Esophagus muscularis mucosa (tissue), 4 donors: Measurements from ENCODE around the gene RBMS1. TPM values are rescaled to one million over a fixed set of nuclear protein-coding genes. Genes with fewer than 3 reads are reported as not detected.
A peak's percentile ranks its signal among the peaks of the same experiment; 100 is the strongest.

Experiments used
- DNase-seq: peaks from one replicate; pipeline ENCODE4 v3.0.0-alpha.2; 2017; ENCODE audit errors: extremely low spot score
- H3K27ac ChIP-seq, 4 donors: fragments of 200-600 bp; sonication (generic); replicated peaks in 1 of 4; 1 replicate in 3 of 4; 2 replicates in 1 of 4; pipeline ENCODE4 v1.5.1; 2016 to 2019; ENCODE audit warnings: mild to moderate bottlenecking in 1 of 4
- H3K27me3 ChIP-seq, 4 donors: fragments of 200-600 bp; sonication (generic); one replicate each; pipeline versions ENCODE4 v1.5.1 to v1.6.0; 2016 to 2019
- H3K36me3 ChIP-seq, 4 donors: fragments of 200-600 bp; sonication (generic); one replicate each; pipeline ENCODE4 v1.5.1; 2016 to 2019
- H3K4me1 ChIP-seq, 4 donors: fragments of 200-600 bp; sonication (generic); one replicate each; pipeline ENCODE4 v1.5.1; 2016 to 2019
- H3K4me3 ChIP-seq, 4 donors: fragments of 200-600 bp; sonication (generic); 1 replicate in 2 of 4; 2 replicates in 2 of 4; pipeline ENCODE4 v1.5.1; 2016 to 2019; ENCODE audit warnings: mild to moderate bottlenecking in 4 of 4, moderate library complexity in 1 of 4
- H3K9me3 ChIP-seq, 4 donors: fragments of 200-600 bp; sonication (generic); 1 replicate in 3 of 4; 2 replicates in 1 of 4; pipeline ENCODE4 v1.5.1; 2016 to 2019
- EP300 ChIP-seq: sonication (generic); formaldehyde crosslinking; IDR thresholded peaks from one replicate; pipeline ENCODE4 v1.6.1; 2017; ENCODE audit warnings: antibody characterized with exemption
- POLR2A ChIP-seq: fragments of 450-650 bp; IDR thresholded peaks from one replicate; pipeline ENCODE4 v1.6.1; 2017; ENCODE audit warnings: antibody characterized with exemption, moderate library complexity, mild to moderate bottlenecking, low read depth
- POLR2AphosphoS5 ChIP-seq, 2 donors: sonication (generic); formaldehyde crosslinking; IDR thresholded peaks; one replicate each; pipeline ENCODE4 v1.6.1; 2017; ENCODE audit warnings: antibody characterized with exemption in 2 of 2
- WGBS: methylation state at CpG from one replicate; pipeline ENCODE4 v1.1.5; 2018; 5-methylcytosine and 5-hydroxymethylcytosine counted together
- intact Hi-C: fragments of 100-400 bp; cut with DNase I; formaldehyde crosslinking; loops from one replicate; pipeline ENCODE4 v1.15.1; 2023
- total RNA-seq, 4 donors: library from RNA; depleted of rRNA; stranded (reverse); fragments of >200 nt; gene quantifications; one replicate each; pipeline versions ENCODE4 v1.1.0 to v1.2.1, GENCODE V29; 2016
- TF ChIP-seq, protein P1 (sequence below), 3 experiments: fragments of 200-600 bp in 2 of 3; fragments of 450-650 bp in 1 of 3; sonication (generic) in 2 of 3; IDR thresholded peaks; one replicate each; pipeline ENCODE4 v1.5.1; 2017 to 2019; ENCODE audit warnings: antibody characterized with exemption in 3 of 3, mild to moderate bottlenecking in 2 of 3, moderate library complexity in 1 of 3

RBMS1 gene
- total RNA-seq, 4 donors from 2014 or later, result 86.8 to 116 (median 93.1) TPM

DNA sequence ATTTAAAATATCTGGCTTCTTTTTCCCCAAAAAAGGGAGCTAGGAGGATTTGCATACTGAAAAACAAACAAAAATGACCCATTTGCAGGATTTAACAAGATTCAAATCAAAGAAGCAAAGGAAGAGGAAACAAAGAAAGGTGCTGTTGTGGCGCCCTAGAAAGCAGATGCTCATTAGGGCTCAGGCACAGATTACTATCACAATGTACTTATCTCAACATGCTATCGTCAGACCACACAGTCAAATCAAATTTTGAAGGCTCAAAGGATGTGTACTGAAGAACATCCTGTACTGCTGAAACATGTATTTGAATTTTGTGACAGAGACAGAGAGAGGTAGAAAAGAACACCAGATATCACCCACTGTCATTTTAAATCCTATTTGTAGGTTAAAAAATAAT lies 10.9 kb downstream of the RBMS1 start:
- no peaks in the 10 kb centered on the region for H3K36me3 ChIP-seq
- no peak overlapping the region for H3K4me3 ChIP-seq
- 52% methylated on average over 2 of the region's 2 CpGs for WGBS
- peaks cover 59 to 87% (median 83%) of the 10 kb centered on the region in 4 donors for H3K4me1 ChIP-seq
- no peaks in the 10 kb centered on the region for H3K27me3 ChIP-seq
- intact Hi-C loops, result no loop called here
- H3K27ac ChIP-seq, result peak overlapping the region; percentile 0 to 75 (median 32)
- peak in 1 of 2 donors; percentile 48 for TF ChIP-seq POLR2AphosphoS5 (IDR thresholded peaks at IDR 0.05)
- TF ChIP-seq, protein P1, sequence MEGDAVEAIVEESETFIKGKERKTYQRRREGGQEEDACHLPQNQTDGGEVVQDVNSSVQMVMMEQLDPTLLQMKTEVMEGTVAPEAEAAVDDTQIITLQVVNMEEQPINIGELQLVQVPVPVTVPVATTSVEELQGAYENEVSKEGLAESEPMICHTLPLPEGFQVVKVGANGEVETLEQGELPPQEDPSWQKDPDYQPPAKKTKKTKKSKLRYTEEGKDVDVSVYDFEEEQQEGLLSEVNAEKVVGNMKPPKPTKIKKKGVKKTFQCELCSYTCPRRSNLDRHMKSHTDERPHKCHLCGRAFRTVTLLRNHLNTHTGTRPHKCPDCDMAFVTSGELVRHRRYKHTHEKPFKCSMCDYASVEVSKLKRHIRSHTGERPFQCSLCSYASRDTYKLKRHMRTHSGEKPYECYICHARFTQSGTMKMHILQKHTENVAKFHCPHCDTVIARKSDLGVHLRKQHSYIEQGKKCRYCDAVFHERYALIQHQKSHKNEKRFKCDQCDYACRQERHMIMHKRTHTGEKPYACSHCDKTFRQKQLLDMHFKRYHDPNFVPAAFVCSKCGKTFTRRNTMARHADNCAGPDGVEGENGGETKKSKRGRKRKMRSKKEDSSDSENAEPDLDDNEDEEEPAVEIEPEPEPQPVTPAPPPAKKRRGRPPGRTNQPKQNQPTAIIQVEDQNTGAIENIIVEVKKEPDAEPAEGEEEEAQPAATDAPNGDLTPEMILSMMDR (IDR thresholded peaks at IDR 0.05), result no peak
- DNase-seq, result no peak
- H3K9me3 ChIP-seq, result no peaks in the 10 kb centered on the region

DNA sequence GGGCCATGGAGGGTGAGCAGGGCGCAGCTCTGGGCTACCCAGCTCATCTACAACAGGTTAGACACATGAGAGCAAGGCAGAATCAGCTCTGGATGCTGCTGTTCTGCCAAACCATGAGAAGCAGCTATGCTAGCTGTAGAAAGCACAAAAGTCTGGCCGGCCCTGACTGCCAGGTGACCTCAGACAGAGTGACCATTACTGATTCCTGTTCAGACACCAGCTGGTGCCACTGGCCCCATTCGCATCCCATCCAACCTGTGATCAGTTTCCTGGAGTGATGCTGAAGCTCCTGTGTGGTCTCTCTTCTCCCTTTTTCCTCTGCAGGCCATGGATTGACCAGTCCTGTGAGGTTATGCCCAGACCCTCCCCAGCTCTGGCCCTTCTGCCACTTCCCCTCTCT lies 14.3 kb downstream of the RBMS1 start:
- intact Hi-C loops, result no loop called here
- Histone ChIP-seq H3K4me3 (no peak overlapping the region), H3K9me3 (no peaks in the 10 kb centered on the region), H3K4me1 (peaks cover 42 to 80% (median 71%) of the 10 kb centered on the region in 4 donors), H3K36me3 (no peaks in the 10 kb centered on the region), H3K27ac (peak overlapping the region in 1 of 4 donors; percentile 6), H3K27me3 (no peaks in the 10 kb centered on the region)
- no peak for DNase-seq
- no peak for TF ChIP-seq EP300
- TF ChIP-seq, protein P1 (IDR thresholded peaks at IDR 0.05), result no peak
- TF ChIP-seq POLR2A, result no peak
- no peak for TF ChIP-seq POLR2AphosphoS5 (IDR thresholded peaks at IDR 0.05)
- WGBS, result 97% methylated on average over 3 of the region's 3 CpGs

DNA sequence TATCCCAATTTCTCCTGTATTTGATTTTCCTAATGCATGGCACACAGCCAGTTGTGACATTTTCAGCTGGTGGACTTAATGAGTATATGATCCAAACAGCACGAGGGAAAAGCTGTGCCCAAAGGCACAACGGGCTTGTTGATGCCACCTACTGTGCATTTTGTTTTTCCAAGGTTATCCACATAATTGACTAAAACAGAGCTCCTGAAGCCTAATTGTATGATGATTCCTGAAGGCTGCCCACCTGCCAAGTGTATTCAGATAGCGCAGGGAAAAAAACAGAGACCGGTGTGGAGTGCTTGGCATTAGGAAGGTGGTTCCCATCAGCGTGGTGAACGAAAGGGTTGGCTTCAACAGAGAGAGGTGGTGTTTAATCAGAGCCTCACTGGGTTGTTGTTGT lies 14.9 kb downstream of the RBMS1 start:
- no peaks in the 10 kb centered on the region for H3K36me3 ChIP-seq
- TF ChIP-seq POLR2AphosphoS5 (IDR thresholded peaks at IDR 0.05) (no peak), EP300 (no peak), POLR2A (no peak)
- TF ChIP-seq, protein P1 (IDR thresholded peaks at IDR 0.05), result no peak
- H3K9me3 ChIP-seq, result no peaks in the 10 kb centered on the region
- no peaks in the 10 kb centered on the region for H3K27me3 ChIP-seq
- H3K4me3 ChIP-seq, result no peak overlapping the region
- intact Hi-C loops, result no loop called here
- no peak overlapping the region for H3K27ac ChIP-seq
- 91% methylated on average over 6 of the region's 6 CpGs for WGBS
- H3K4me1 ChIP-seq, result peaks cover 47 to 83% (median 73%) of the 10 kb centered on the region in 4 donors
- DNase-seq, result no peak

DNA sequence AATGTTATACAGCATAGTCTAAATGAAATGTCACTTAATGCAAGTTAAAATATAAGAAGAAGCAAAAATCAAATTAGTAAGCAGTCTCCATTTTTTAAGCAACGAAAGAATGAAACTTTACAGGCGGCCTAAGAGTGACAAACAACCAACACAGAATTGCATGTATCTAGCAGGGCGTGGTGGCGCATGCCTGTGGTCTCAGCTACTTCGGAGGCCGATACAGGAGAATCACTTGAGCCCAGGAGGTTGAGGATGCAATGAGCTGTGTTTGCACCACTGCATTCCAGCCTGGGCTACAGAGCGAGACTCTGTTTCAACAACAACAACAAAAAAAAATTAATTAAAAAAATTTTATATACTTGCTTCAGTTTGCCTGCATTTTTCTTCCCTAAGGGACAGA lies 16.6 kb downstream of the RBMS1 start:
- intact Hi-C loops, result no loop called here
- TF ChIP-seq POLR2AphosphoS5 (IDR thresholded peaks at IDR 0.05) (no peak), EP300 (no peak), POLR2A (no peak)
- TF ChIP-seq, protein P1 (IDR thresholded peaks at IDR 0.05), result no peak
- Histone ChIP-seq H3K4me1 (peaks cover 43 to 83% (median 74%) of the 10 kb centered on the region in 4 donors), H3K4me3 (no peak overlapping the region), H3K27me3 (no peaks in the 10 kb centered on the region), H3K36me3 (no peaks in the 10 kb centered on the region), H3K27ac (no peak overlapping the region), H3K9me3 (no peaks in the 10 kb centered on the region)
- WGBS, result 93% methylated on average over 7 of the region's 7 CpGs
- DNase-seq, result no peak
